GM19025 (cell line): ENCODE data around the gene MYO9B.
"Not testable (repeated sequence)": the region's sequence is repeated elsewhere in the genome, so short reads cannot be mapped to it uniquely, and the experiment has no call there.

Experiments
- ATAC-seq: cut with Tn5 transposase; IDR thresholded peaks from one replicate; pipeline ENCODE4 v1.9.1; 2021; ENCODE audit warnings: mild to moderate bottlenecking, low read depth, moderate library complexity; ENCODE audit not compliant: unreplicated experiment

Gene MYO9B

DNA sequence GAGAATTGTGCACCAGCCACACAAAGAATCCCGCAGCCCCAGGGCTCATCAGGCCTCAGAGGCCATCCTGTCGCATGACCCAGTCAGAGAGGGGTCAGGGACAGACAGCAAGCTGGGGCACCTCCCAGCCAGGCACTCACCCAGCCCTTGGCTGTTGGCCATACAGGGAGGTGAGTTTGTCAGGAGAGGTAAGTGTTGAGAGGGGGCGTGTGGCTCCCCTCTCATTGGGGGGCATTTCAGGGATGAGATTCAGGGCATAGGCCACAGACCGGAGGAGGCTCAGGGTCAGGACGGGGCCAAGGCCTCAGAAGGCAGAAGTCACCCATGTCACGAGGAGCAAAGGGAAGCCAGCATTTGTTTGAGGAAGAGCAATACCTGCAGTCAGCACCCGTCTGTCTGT lies 37.1 kb downstream of the MYO9B start:
- ATAC-seq = no peak

DNA sequence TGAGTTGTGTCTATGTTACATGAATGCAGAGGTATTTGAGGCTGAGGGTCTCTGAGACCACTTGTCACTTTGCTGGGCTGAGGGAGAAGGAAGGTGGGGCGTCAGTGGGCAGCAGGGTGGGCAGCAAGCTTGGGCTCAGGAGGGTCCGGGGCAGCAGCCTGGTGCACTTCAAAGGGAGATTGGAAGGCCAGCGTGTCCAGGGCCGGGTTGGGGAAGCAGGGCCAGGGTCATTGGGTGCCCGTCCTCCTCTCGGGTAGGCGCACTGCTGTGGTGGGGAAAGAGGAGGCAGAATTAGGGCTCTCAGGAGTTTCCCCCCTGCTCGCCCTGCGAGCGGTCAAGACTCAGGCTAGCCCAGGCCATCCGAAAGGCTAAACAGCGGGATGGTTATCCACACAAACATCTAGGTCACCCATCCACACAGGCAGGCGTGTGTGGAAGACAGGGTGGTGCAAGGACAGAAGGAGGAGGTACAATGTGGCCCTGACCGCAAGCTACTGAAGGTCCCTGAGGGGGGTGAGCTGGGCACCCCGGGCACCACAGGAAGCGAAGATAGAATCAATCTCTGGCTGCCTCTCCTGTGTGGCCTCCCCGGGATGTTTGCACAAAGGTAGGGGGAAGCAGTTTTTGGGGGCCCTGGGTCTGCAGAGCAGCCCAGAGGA lies 37.7 kb downstream of the MYO9B start:
- no peak for ATAC-seq

DNA sequence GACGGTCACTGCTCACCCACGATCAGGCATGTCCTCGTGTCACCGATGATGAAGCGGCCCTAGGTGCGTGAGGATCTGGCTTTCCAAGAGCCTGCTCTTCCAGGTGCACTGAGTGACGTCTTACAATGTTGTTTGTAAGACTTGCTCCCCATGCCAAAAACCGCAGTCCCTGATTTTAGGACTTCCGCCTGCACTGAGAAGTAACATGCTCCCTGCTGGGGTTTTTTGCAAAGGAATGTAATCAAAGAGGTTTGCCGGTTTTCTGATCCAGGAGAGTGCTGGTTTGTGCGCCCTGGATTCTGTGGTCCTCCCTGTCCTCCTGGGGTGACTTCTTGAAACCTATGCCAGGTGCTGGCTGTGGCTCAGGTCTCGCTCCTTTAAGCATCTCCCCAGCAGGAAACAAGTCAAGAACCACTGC lies 38.8 kb downstream of the MYO9B start:
- no peak for ATAC-seq

DNA sequence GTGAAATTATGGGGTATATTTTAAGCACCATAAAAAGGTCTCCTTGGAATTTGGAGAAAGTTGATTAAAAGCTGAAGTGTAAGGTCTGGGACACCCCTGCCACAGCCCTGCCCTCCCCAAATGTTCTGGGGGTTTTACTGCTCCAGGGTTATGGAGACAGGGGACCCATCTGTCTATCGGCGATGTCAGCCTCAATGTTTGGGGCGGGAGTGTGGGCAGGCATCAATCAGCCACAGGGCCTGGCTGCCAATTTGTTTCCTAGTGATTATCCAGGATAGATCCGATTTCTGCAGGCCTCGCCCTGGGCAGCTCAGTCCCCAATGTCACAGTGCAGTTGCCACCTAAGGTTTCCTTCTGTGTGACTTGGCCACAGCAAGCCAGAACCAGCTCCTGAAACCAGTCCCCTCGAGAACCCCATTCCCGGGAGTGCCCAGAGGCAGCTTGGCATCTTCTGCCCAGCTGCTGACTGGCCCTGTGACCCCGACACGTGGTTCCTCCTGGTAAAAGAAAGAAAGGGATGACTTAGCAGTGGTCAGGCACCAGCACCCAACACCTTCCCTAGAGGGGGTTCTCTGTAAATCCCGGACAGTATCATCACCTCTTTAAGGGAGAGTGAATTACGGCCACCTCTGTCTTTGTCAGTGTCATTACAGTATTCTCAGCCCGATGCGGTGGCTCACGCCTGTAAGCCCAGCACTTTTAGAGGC lies 41.6 kb downstream of the MYO9B start:
- ATAC-seq = no peak

DNA sequence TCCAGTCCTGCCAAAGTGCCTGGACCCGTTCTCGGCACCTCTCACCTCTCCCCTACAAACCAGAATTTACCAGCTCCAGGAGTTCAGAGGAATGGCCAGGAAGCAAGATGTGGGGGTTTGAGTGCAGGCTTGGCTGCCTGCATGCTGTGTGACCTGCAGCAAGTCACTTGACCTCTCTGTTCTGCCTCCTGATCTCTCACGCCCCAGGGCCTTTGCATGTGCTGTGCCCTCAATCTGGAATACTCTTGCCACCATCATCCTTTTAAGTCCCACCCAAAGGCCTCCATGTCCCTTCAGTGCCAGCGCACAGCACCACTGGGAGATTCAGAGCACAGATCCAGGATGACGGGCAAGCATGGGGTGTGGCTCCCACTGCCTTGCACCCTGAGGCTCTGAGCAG lies 43.4 kb downstream of the MYO9B start:
- ATAC-seq = no peak

DNA sequence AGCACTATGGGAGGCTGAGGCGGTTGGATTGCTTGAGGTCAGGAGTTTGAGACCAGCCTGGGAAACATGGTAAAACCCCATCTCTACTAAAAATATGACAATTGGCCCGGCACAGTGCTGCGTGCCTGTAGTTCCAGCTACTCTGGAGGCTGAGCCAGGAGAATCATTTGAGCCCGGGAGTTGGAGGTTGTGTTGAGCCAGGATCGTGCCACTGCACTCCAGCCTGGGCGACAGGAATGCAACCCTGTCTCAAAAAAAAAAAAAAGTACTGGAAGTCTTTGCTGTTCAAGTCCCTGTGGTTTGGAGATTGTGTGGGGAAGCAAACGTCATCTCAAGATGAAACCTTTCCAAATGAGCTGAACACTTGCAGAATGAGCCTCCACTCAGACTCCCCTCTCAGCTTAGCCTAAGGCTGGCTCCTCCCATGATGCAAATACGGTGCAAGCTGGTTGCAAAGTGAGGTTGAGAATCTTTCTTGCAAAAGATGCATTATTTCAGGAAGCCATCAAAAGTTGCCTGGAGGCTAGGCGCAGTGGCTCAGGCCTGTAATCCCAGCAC lies 46.2 kb downstream of the MYO9B start:
- ATAC-seq = no peak

DNA sequence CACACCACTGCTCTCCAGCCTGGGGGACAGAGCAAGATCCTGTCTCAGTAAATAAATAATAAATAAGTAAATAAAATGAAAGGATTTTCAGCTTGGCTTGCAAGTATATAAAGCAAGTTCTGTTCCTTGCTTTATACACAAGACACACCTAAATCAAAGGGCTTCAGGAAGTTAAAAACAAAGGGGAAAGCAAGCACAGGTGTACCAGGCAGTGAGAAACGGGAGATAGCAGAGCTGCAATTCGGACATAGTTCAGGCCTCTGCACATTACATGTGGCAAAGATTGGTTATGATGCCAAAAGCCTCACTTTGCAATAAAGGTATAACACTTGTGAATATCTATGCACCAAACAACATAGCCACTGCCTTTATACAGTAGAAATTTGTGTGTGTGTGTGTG lies 47.5 kb downstream of the MYO9B start:
- ATAC-seq = no peak

DNA sequence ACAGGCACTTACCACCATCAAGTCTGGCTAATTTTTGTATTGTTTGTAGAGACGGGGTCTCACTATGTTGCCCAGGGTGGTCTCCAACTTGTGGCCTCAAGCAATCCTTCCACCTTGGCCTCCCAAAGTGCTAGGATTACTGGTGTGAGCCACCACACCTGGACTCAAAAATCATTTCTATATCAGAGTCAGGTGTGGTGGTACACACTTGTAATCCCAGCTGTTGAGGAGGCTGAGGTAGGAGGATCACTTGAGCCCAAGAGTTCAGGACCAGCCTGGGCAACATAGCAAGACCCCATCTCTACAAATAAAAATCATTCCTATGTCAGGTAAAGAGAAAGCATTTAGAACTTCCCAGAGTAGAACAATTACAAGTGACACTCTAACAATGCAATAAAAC lies 48.4 kb downstream of the MYO9B start:
- ATAC-seq = no peak

DNA sequence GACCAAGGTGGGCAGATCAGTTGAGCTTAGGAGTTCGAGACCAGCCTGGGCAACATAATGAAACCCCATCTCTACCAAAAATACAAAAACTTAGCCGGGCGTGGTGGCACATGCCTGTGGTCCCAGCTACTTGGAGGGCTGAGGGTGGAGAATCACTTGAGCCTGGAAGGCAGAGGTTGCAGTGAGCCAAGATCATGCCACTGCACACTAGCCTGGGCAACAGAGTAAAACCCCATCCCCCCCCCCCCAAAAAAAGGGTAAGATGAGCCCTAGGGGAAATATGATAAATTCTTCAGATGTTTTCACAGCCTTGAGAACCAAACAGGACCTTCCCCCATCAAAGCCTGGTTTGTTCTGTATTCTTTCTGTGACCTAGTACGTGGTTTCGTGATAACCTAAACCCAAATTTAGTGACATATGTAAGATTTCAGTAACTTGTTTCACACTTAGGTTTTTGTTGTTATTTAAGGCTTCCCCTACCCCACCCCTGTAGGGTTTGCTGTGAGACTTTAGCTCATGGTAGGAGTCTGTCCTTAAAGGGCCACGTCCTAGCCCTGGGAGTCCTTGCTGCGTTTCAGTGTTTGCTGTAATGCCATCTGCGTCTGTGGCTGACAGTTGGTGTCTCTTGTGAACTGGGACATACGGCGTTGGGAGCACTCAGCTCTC lies 49.6 kb downstream of the MYO9B start:
- peak; percentile 60 for ATAC-seq

DNA sequence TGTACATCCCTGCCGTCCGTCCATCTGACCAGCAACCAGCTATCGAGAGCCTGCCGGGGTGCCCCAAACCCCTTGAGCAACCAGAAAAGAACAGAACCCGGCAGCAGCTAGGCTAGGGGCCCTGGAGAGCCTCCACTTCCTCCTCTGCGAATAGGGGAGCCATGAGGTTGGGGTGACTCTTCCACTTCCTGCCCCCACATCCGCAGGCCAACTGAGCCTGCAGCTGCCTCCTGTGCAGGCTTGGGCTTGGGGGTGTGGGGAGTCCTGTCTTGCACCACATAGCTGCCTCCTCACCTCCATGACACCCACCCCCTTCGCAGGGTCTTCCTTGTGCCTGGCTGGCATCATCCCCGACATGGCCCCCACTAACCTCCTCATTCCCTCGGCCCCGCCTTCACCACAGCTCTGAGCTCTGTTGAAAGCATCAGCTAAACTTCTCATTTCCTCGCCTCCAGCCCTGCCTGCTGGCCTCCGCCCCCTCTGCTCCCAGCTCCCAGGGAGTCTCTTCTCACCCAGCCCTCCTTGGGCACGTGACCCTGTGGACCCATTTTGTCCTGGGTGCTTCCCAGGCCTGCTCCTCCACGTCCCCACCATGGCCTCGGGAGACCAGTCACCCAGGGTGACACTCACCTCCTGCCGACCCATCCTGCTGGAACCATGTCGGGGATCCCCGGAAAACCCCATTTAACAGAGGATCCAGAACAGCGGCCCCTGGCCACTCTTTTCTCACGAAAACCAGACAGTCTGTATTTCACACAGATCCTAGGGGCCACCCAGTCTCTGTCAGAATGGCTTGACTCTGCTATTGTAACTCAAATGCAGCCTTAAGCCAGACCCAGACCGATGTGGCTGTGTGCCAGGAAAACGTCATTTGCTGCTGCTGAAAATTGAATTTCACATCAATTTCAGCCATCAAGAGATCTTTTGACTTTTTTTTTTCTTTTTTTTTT lies 50.4 kb downstream of the MYO9B start:
- ATAC-seq = peak; percentile 45

DNA sequence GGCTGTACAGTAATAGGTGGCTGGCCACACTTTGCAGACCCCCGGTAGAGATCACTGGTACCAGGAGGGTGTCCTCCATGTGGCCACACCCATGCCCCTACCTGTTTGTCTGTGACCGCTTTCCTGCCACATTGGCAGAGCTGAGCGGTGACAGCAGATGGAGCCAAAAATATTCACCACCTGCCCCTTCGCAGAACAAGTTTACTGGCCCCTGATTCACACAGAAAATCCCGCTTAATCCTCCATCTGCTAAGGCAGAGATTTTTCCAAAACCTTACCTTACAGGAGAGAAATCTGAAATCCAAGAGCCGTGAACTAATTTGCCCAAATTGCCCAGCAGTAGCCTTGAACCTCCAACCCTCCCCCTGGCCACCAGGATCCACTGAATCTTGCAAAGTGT lies 52.1 kb downstream of the MYO9B start:
- no peak for ATAC-seq

DNA sequence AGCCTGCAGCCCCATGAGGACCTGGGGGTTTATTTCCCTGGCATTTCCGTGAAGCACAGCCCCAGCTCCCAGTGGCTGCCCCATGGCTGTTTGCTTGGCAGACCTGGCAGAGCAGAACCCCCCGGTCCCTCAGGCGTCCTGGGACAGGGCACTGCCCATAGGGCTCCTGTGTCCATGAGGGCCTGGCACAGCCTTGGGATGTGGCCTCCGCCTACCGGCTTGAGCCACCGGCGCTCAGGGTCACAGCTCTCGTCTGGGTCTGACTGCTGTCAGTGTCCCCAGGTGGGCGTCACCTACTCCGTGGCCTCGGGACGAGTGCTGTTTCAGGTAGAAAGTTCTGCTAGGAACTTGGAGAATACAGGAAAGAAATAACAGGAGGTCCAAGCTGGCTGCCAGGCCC lies 52.8 kb downstream of the MYO9B start:
- ATAC-seq = no peak

DNA sequence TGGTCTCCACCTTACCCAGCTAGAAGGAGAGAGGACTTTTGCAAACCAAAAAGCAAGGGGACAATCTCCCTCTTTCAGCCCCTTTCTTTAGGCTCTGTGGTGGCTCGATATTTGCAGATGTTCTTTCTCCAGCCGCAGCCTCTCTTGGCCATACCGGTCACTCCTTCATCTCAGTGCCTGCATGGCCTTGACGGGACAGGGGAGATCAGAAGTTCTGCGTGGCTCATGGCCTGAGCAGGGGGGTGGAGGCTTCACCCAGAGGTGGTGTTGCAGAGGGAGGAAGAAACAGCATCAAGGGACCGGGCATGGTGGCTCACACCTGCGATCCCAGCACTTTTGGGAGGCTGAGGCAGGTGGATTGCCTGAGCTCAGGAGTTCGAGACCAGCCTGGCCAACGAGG lies 53.2 kb downstream of the MYO9B start:
- ATAC-seq = no peak

DNA sequence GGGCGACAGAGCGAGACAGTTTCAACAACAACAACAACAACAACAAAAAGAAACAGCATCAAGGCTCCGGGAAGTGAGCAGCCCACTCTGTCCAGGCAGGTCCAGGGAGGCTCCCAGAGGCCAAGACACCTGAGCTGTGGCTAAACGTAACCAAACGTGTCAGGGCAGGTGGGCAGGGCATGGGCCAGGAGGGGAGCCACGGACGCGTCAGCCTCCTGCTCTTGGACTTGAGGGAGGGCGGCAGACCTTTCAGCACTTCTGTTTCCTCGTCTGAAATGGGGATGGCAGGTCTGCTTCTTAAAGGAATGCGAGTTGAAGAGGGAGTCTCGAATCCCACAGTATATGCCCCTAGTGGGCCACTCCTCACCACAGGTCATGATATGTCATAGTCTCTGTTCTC lies 53.8 kb downstream of the MYO9B start:
- no peak for ATAC-seq

DNA sequence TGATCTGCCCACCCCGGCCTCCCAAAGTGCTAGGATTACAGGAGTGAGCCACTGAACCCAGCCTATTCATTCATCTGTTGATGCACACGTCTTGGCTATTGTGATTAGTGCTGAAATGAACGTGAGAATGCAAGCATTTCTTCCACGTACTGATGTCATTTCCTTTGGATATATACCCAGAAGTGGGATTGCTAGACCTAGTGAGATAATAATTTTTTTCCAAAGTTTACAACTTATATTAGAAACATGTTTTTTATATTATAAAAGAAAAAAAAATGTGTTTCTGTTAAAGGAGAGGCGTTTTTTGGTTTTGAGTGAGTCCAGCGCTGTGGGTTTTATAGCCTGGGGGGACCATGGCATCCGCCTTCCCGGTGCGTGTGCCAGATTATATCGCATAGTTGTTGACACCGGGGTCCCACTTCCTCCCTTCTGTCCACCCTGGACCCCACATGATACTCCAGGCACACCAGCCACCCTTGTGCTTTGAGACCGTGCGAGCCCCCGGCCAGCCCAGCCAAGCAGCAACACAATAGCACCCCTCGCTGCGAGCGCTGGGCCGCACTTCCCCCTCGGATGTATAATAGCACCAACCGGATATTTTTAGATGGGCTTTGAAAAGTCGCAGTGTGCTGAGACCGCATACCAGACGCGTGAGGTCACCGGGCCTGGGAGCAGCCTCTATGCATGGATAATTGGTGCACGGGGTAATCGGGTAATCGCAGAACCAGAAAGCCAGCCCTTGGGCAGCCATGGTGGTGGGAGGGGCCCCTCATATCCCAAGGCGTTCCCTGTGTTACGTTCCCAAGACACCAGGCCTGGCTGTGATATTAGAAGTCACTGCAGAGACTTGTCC lies 59.6 kb downstream of the MYO9B start:
- ATAC-seq = no peak

DNA sequence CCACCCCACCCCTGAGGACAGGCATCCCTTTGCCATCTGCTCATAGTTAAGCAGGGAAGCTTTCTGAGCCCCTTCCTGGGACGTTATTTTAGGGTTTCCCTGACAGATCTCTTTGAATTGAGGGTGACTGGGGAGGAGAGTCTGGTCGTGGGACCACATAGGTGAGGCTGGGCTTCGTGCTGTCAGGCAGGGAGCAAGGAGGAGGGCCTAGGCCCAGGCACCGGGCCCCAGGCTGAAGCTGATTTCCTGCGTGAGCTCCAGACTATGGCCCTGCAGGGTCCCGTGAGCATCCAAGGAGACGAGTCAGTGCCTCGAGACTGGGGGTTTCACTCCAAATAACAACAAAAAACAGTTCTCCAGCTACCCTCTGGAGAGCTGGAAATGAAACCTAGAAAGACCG lies 60.4 kb downstream of the MYO9B start:
- no peak for ATAC-seq

DNA sequence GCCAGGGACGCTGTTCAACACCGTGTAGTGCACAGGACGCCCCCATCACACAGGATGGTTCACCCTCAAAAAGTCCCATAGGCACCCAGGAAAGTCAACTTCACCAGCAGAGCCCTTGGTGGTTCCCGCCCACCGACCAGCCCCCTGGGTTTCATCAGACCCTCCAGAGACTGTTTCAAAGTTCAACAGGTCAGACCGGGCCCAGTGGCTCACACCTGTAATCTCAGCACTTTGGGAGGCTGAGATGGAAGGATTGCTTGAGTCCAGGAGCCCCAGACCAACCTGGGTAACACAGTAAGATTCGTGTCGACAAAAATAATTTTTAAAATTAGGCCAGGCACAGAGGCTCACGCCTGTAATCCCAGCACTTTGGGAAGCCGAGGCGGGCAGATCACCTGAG lies 61.0 kb downstream of the MYO9B start:
- ATAC-seq = no peak

DNA sequence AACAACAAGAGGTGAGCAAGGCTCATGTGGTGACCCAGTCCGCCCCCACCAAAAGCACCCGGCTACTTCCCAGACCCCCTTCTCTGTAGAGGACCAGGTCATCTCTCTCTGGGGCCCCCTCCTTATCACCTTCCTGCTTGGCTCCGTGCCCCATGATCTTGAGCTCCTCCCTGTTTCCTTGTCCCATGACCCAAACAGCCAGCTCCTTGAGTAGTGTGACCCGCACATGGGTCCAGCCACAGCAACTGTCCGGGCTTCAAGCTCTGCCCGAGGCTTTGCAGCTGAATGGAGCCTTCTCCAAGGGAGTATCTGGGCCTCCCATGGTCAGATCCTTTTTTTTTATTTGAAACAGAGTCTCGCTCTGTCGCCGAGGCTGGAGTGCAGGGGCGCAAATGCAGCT lies 61.8 kb downstream of the MYO9B start:
- ATAC-seq = no peak

DNA sequence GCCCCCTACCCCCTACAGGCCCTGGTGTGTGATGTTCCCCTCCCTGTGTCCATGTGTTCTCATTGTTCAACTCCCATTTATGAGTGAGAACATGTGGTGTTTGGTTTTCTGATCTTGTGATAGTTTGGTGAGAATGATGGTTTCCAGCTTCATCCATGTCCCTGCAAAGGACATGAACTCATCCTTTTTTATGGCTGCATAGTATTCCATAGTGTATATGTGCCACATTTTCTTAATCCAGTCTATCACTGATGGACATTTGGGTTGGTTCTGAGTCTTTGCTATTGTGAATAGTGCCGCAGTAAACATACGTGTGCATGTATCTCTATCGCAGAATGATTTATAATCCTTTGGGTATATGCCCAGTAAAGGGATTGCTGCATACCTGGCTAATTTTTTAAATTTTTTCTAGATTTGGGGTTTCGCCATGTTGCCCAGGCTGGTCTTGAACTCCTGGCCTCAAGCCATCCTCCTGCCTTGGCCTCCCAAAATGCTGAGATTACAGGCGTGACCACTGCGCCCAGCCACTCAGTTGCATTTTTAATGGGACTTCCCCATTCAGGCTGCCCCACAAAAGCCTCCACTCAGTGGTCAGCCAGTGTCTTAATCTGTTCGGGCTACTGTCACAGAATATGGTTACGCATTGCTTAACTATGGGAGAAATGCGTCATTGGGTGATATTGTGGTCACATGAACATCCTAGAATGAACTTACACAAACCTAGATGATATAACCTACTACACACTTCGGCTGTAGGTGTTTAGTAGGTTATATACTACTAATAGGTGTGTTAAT lies 62.7 kb downstream of the MYO9B start:
- ATAC-seq = not testable (repeated sequence)
